ENCODE results near the gene CCN2.

DNA sequence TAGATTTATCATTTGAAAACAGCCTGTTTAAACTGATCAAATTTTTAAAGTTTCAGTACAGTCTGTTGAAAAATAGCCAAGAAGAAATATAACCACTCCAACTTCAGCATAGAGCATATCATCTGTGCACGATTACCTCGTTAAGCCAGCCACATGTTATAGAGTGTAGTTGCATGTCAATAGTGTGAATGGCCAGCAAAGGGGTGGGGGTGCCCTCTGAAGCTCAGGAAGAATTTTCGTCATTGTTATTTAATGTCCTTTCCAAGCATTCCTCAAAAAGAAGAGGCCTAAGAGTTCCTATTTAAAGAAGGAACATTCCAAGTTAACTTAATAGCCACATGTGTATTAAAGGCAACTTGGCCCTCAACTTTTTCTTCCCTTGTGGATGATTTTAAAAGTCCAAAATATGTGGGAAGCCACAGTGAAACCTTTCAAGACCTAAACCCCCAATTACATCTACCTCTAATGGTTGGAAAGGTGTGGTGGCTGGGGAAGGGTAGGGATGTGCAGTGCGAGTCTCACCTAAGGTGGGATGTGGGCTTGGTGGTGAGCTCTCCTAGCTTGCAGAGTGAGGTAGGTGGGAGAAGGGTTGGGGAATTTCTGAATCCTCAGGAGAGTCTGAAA, 1.8 kb upstream of the CCN2 start:
- TF ChIP-seq EZH2phosphoT487 (IDR thresholded peaks at IDR 0.05; ENCODE audit: borderline replicate concordance, low read depth, low read length) (no peak), CTCF (conservative IDR thresholded peaks at IDR 0.05; ENCODE audit: low read length) (no peak)

Data from OCI-LY7 (cell line).